ENCODE measurements around the gene SLC25A48. TPM values are rescaled to one million over a fixed set of nuclear protein-coding genes. Genes with fewer than 3 reads are reported as not detected.

SLC25A48 gene
- total RNA-seq, 2 experiments from 2014 or later: not detected

DNA sequence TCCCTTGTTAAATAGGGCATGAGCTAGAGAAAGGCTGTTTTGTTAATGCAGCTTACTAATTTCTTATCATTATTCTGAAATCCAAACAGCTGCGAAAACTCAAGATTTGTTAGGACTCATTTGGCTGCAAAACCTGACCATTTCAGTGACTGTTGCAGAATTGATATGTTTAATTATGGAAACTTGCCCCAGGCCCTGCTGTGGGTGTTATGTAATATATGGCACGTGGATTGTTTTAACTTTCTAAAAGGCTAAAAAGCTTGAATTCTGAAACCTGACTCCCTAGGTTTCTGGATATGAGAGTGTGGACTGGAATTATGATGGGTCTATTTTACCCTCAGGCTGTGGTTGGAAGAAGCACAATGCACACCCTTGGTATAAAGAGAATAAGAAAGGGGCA is 56.8 kb downstream of the SLC25A48 start:
- TF ChIP-seq, protein P1, sequence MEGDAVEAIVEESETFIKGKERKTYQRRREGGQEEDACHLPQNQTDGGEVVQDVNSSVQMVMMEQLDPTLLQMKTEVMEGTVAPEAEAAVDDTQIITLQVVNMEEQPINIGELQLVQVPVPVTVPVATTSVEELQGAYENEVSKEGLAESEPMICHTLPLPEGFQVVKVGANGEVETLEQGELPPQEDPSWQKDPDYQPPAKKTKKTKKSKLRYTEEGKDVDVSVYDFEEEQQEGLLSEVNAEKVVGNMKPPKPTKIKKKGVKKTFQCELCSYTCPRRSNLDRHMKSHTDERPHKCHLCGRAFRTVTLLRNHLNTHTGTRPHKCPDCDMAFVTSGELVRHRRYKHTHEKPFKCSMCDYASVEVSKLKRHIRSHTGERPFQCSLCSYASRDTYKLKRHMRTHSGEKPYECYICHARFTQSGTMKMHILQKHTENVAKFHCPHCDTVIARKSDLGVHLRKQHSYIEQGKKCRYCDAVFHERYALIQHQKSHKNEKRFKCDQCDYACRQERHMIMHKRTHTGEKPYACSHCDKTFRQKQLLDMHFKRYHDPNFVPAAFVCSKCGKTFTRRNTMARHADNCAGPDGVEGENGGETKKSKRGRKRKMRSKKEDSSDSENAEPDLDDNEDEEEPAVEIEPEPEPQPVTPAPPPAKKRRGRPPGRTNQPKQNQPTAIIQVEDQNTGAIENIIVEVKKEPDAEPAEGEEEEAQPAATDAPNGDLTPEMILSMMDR (IDR thresholded peaks at IDR 0.05): no peak
- Histone ChIP-seq H3K9me3 (ENCODE audit: control insufficient read depth in 1 of 2, insufficient read depth in 1 of 2, low read length in 2 of 2) (no peaks in the 10 kb centered on the region), H3K27ac (ENCODE audit: low read depth in 1 of 2, low read length in 2 of 2) (no peak overlapping the region), H3K36me3 (ENCODE audit: insufficient read depth, low read length) (no peaks in the 10 kb centered on the region), H3K4me1 (ENCODE audit: insufficient read depth, low read length) (peaks cover 8% of the 10 kb centered on the region), H3K27me3 (ENCODE audit: control insufficient read depth in 1 of 2, insufficient read depth in 2 of 2, low read length in 2 of 2) (peaks cover 3 to 4% of the 10 kb centered on the region in 2 experiments), H3K4me3 (ENCODE audit: low read length) (no peak overlapping the region)
- ATAC-seq (ENCODE audit: poor library complexity) (no peak), DNase-seq (no peak)
- no peaks in the 10 kb centered on the region for H3K36me3 Mint-ChIP-seq (ENCODE audit: low read depth)
- intact Hi-C loops (cut with DNase I, micrococcal nuclease): no loop called here
- H3K27ac Mint-ChIP-seq: no peak overlapping the region
- H3K4me1 Mint-ChIP-seq (ENCODE audit: low read depth): peaks cover 10% of the 10 kb centered on the region
- H3K27me3 Mint-ChIP-seq: peaks cover 16% of the 10 kb centered on the region
- H3K4me3 Mint-ChIP-seq: no peak overlapping the region
- ChIA-PET POLR2A (no interaction called here), CTCF (no interaction called here)
- H3K9me3 Mint-ChIP-seq: no peaks in the 10 kb centered on the region

DNA sequence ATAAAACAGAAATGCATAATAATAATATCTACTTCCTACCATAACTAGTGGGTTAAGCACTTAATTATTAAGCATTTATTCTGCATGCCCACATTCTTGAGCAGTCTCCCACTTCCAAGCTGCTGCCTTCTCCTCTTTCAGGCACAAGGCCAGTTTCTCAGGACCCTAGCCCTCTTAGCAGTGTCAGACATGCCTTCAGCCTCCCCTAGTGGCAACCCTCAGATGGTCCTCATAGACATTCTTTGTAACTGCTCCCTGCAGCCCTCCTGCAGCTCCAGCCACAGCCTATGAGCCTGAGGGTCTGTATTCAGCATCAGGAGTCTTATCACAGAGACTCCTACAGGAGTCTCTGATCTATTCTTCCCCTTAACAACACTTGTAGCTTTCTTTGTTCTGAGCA is 57.3 kb downstream of the SLC25A48 start:
- Histone ChIP-seq H3K27ac (ENCODE audit: low read depth in 1 of 2, low read length in 2 of 2) (no peak overlapping the region), H3K27me3 (ENCODE audit: control insufficient read depth in 1 of 2, insufficient read depth in 2 of 2, low read length in 2 of 2) (peaks cover 3 to 4% of the 10 kb centered on the region in 2 experiments), H3K4me1 (ENCODE audit: insufficient read depth, low read length) (peaks cover 8% of the 10 kb centered on the region), H3K9me3 (ENCODE audit: control insufficient read depth in 1 of 2, insufficient read depth in 1 of 2, low read length in 2 of 2) (no peaks in the 10 kb centered on the region), H3K4me3 (ENCODE audit: low read length) (no peak overlapping the region), H3K36me3 (ENCODE audit: insufficient read depth, low read length) (no peaks in the 10 kb centered on the region)
- TF ChIP-seq, protein P1 (IDR thresholded peaks at IDR 0.05): no peak
- Mint-ChIP-seq H3K36me3 (ENCODE audit: low read depth) (no peaks in the 10 kb centered on the region), H3K27ac (no peak overlapping the region), H3K9me3 (no peaks in the 10 kb centered on the region), H3K27me3 (peaks cover 17% of the 10 kb centered on the region), H3K4me3 (no peak overlapping the region), H3K4me1 (ENCODE audit: low read depth) (peaks cover 10% of the 10 kb centered on the region)
- POLR2A ChIA-PET: no interaction called here
- no peak for DNase-seq
- intact Hi-C loops (cut with DNase I, micrococcal nuclease): no loop called here
- no peak for ATAC-seq (ENCODE audit: poor library complexity)
- CTCF ChIA-PET: no interaction called here

DNA sequence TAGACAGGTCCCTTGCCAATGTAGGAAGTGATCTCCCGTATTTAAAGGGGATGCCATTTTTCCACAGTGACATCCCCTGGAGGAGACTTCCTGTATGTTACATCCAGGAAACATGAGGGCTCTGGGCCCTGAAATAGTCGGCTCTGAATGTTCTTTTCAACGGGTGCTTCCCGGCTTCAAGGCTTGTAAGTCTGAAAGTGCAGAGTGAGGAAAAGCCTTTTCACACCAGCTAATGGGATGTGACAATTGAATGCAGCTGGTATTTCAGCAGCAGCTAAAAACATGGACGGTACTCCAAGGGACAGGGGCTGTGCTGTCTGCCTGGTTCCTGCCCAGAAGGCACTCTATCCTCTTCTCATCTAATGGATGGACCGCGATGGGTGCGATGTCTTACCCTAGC is 59.8 kb downstream of the SLC25A48 start:
- Histone ChIP-seq H3K27ac (ENCODE audit: low read depth in 1 of 2, low read length in 2 of 2) (no peak overlapping the region), H3K4me1 (ENCODE audit: insufficient read depth, low read length) (no peaks in the 10 kb centered on the region), H3K27me3 (ENCODE audit: control insufficient read depth in 1 of 2, insufficient read depth in 2 of 2, low read length in 2 of 2) (peaks cover 4 to 6% of the 10 kb centered on the region in 2 experiments), H3K4me3 (ENCODE audit: low read length) (no peak overlapping the region), H3K9me3 (ENCODE audit: control insufficient read depth in 1 of 2, insufficient read depth in 1 of 2, low read length in 2 of 2) (no peaks in the 10 kb centered on the region), H3K36me3 (ENCODE audit: insufficient read depth, low read length) (no peaks in the 10 kb centered on the region)
- intact Hi-C loops (cut with DNase I, micrococcal nuclease): no loop called here
- H3K9me3 Mint-ChIP-seq: no peaks in the 10 kb centered on the region
- ATAC-seq (ENCODE audit: poor library complexity) (no peak), DNase-seq (no peak)
- ChIA-PET POLR2A (no interaction called here), CTCF (no interaction called here)
- TF ChIP-seq, protein P1 (IDR thresholded peaks at IDR 0.05): no peak
- H3K4me3 Mint-ChIP-seq: no peak overlapping the region
- H3K36me3 Mint-ChIP-seq (ENCODE audit: low read depth): no peaks in the 10 kb centered on the region
- H3K27ac Mint-ChIP-seq: no peak overlapping the region
- no peaks in the 10 kb centered on the region for H3K4me1 Mint-ChIP-seq (ENCODE audit: low read depth)
- H3K27me3 Mint-ChIP-seq: peaks cover 21% of the 10 kb centered on the region
